SK-N-SH treated with all-trans-retinoic acid at 6 μM for 48 hours (cell line): ENCODE measurements around the gene WASF2.

ENCODE experiments used
- BACH2 ChIP-seq: fragments of 250-450 bp; sonication (Bioruptor Pico); IDR thresholded peaks from 2 replicates; pipeline ENCODE4 v1.9.0; 2021; ENCODE audit warnings: mild to moderate bottlenecking, borderline replicate concordance
- ZNF70 ChIP-seq: fragments of 450-650 bp; formaldehyde crosslinking; IDR thresholded peaks from 2 replicates; pipeline ENCODE4 v1.5.0; 2020; ENCODE audit warnings: mild to moderate bottlenecking, moderate library complexity
- ZNF8 ChIP-seq: fragments of 450-650 bp; formaldehyde crosslinking; IDR thresholded peaks from 2 replicates; pipeline ENCODE4 v1.5.0; 2020; ENCODE audit warnings: mild to moderate bottlenecking, moderate library complexity

GRCh38 chr1:27439150-27439549, 50.8 kb downstream of the WASF2 start:
- TF ChIP-seq ZNF70 (CRISPR knock-in tag) (no peak), BACH2 (CRISPR knock-in tag) (no peak), ZNF8 (CRISPR knock-in tag) (no peak)
